Muscle of arm (tissue), 12 donors: Measurements from ENCODE around the gene DLG2. TPM values are rescaled to one million over a fixed set of nuclear protein-coding genes. Genes with fewer than 3 reads are reported as not detected.

Experiments used
- DNase-seq: peaks from one replicate; pipeline ENCODE4 v3.0.0-alpha.2; 2013
- polyA plus RNA-seq, 12 donors: library from polyadenylated mRNA; unstranded; fragments of 120-200 nt; gene quantifications; one replicate each; pipeline ENCODE4 v1.2.1, GENCODE V29; 2013; ENCODE audit not compliant: insufficient read length in 12 of 12

DLG2 gene
- polyA plus RNA-seq, 12 donors, result 8.3 to 18.2 (median 14.0) TPM; not detected in 1

DNA sequence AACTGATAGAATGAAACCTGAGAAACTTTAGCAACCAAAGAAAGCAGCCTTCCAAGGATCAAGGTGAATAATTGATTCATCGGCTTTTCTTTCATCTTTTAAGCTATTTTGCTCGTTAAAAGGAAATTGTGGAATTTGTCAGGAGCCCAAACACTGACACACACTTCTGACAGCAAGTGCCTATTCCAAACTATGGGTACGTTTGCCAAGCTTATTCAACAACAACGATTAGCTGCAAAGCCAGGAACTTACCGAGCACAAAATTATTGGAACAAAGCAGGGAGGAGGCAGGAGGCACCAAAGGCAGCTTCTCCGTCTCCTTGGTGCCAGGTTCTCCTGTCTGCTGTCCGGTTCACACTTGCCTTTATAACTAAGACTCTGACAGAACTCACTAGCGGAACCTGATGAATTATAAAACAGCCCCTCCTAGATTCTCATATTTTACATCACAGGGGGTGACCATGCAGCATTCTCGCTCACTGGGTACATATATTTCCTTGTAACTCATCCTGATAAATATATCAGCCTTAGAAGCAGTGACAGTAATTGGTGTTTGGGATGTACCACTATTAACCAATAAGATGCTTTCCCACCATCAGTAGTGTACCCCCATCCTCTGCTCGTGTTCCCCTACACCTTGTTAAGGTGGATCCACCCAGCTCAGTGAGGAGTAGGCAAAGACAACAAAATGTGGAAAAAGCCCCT lies 1945.1 kb downstream of the DLG2 start:
- peak; percentile 29 for DNase-seq

DNA sequence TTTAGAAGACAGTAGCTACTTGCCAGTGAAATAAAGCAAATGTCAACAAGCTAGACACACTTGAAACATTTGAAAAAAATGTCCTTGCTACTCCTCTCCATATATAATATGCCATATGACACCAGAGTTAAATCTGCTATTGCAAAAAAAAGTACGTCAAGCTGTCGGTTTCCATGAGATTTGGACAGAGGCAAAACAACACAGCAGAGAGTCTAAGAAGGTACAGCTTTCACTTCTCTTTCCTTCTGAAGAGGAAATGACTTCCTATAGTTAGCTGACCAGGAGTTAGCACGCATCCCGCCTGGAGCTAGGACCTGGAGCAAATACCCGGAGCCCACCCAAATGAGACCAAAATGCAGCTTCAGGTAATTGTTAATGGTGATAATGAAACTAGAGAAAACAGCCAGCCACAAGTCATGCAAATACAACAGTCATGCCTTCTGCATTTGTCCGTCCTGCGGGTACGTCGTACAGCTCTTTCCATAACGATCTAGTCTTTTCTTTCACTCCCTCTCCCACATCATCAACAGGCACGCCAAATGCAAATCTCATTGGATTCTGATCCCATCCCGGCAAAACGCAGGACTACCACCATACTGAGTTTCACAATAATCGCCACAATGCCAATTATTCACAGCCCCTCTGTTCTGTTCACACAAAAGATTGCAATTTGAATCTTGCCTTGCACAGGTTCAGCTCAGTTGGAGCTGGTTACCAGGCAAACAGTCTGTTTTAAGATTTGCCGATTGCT lies 1945.9 kb downstream of the DLG2 start:
- DNase-seq, result peak; percentile 64

DNA sequence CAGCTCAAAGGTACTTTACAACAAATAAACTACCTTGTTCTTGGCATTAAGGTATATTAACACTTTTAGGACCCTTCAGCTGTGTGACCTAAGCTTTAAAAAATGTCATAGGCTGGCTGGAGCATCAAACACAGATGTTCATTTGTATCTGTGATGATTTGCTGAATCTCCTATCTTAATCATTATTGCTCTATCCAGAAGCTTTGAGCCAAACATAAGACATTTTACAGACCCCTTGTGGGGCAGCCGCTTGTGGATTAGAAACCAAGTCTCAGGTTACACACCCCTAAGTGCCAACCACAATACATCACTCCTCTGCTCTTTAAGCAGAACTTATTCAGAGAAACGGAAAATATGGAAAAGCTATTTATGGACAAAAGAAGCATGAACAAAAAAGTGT lies 1946.8 kb downstream of the DLG2 start:
- peak; percentile 52 for DNase-seq

DNA sequence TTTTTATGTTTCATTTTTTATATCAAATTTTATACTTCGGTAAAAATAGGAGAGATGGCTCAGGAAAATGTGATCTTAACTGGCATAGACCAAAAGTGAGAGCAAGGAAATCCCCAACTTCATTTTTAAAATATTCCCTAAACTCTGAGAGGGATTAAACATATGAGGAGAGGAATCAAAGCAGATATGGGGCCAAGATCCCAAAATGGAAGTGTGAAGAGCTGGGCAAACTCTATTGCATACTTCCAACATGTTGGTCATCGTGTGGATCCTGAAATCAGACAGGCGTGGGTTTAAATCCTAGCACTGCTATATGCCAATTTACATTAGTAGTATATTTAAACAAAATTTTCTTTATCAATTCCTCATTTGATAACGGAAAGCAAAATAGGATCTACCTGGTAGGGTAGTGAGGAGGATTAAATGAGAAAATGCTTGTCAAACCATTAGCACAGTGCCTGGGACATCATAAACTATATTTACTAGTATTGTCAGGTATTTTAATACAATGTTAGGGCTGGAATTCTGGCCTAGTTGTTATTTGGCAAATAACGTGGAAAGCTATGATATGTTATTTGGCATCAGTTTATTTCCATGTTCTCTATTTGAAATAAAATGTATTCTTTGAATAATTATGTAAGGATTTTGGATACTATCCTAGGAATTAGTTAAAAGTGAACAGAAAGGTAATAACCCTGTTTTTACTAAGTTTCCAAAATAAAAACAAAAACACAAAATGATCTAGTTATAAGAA lies 1948.1 kb downstream of the DLG2 start:
- DNase-seq, result peak; percentile 73

DNA sequence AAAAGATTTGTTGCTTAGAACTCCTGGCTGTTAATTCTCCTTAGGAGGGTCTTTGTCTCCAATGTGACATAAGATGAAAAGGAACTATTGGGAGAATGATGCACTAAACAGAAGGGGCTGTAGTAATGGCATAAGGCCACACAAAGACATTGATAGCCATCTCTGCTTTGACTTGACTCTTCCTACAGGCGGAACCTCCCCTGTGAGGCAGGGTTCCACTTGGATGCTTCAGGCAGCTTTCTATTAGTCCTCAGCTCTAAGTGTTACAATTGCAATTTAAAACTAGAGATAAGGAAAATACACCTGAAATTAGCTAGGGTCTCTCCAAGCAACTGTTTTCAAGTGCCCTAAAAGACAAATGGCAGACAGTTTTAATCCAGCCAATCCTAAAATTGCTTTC lies 1949.4 kb downstream of the DLG2 start:
- DNase-seq, result no peak

DNA sequence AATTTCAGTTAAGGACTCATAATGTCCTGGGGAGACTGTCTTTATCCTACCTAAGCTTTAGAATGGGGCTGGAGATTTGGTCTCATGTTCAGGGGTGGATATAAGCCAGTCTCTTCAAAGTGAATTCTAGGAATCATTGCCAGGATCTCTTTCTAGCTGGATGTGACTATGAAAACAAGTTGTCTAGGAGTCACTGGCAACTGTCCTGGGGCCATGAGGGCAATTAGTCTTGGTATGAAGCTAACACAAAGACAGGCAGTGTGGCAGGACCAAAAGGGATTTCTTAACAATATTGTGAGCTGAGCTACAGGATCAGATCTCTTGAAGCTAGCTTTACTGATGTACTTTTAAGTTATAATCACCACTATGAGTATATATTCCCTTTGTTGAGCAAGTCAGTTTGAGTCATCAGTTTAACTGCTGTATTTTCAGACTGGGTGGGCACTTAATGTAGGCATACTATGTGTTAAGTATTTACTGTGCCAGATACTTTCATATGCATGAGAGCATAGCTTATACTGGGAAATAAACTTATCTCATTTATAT lies 1951.0 kb downstream of the DLG2 start:
- DNase-seq, result no peak

DNA sequence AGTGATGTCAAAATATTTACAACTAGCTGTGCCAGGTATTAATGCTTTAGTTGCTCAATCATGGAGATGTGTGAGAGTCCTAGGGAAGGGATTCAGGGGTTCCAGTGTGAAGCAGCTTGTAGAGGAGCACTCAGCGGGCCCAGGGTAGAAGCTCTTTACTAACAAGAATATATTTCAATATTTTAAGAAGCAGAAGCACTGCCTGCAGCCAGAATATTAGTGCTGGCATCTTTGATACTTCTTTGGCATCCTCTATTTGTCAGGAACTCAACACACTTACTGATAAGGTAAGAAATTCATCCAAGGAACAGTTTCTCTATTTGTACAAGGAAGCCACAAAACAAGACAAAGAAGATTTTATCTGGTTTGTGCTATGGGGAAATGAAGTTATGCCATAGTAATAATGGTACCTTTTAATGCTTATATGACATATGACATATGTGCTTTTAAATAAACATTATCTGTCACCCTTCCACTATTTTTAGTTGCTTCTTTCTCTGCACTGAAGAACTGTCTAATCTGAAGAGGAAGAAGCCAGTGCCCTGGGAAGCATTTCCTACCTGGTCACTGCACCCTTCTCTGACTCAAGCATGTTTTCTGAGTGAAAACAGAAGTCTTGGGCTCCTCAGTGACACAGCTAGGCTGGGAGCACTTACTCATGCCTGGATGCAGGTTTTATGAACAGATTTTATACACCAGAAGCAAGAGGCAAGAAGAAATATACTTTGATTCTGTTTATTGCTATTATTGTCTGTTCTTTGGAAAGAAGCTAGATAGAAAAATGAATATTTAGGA lies 1952.8 kb downstream of the DLG2 start:
- DNase-seq, result no peak

DNA sequence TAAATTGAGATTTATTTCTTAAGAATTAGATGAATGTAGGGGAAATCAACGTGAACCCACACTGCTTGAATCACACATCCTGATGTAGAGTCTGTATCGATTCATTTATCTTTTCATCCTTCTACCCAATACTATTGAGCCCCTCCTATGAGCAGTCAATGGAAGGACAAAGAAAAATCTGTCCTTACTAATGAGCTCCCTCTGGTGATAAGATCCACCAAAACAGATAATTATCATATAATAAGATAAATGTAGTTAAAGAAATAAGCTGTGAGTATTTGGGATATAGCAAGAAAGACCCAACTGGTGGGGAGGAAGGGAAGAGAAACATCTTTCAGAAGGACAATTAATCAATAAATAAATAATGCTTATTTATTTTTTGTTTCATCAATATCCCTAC lies 1955.9 kb downstream of the DLG2 start:
- no peak for DNase-seq

DNA sequence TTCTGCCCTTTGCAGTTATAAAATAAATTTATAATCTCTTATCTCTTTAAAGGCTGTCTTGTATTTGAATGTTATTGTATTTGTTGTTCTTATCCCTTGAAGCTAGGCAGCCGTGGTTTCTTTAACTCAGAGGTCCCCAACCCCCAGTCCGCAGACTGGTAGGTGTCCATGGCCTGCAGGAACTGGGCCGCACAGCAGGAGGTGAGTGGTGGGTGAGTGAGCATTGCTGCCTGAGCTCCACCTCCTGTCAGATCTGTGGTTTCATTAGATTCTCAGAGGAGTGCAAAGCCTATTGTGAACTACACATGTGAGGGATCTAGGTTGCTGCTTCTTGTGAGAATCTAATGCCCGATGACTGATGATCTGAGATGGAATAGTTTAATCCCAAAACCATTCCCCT lies 1961.0 kb downstream of the DLG2 start:
- DNase-seq, result no peak

DNA sequence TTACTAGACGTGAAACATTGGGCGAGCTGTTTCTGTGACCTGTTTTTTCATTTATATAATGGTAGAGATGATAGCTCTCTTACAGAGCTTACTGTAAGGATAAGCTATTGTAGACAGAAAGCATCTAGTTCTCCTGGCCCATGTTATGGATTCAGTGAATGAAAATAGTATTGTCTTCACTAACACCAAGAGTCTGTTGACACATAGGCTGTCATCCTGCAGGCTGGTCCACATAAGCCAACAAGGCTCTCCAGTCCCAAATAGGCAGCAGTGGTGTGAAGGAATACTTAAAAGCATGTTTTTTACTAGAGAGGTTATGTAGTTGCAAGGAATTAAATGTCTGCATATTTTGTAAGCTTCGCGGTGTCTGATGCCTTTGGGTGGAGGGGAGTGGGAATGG lies 1963.2 kb downstream of the DLG2 start:
- no peak for DNase-seq

DNA sequence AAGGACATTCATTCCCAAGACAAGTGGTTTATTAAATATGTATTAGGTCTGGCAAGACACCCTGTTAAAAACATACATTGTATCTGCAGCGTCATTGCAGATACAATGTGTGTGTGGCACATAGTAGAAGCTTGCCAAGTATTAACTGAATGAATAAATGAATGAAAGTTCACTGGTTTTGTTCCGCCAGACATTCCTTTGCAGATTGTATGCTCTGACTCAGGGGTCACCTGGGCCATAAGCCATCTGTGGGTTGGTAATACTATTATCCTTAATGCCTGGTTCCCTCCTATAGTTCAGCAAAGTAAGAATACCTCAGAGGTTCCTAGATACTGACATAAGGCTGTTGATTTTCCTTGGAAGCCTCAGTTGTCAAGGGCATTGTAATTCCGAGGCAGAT lies 1963.7 kb downstream of the DLG2 start:
- no peak for DNase-seq

DNA sequence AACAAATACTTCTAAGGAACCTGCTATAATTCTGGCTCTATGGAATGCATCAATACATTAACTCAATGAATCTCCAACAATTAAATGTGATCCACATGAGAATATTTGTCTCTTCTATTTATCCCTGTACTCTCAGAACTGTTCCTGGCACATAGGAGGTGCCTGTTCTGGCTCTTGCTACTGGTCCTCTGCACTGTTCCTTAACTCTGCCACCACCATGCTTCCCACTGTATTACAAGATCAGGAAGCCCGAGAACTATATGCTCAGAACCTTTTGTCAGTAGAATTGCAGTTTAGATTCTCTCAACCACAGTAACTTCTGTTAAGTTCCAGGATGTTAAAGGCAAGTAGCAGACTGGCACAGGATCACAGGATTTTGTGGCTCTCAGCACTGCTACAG lies 1964.7 kb downstream of the DLG2 start:
- no peak for DNase-seq

DNA sequence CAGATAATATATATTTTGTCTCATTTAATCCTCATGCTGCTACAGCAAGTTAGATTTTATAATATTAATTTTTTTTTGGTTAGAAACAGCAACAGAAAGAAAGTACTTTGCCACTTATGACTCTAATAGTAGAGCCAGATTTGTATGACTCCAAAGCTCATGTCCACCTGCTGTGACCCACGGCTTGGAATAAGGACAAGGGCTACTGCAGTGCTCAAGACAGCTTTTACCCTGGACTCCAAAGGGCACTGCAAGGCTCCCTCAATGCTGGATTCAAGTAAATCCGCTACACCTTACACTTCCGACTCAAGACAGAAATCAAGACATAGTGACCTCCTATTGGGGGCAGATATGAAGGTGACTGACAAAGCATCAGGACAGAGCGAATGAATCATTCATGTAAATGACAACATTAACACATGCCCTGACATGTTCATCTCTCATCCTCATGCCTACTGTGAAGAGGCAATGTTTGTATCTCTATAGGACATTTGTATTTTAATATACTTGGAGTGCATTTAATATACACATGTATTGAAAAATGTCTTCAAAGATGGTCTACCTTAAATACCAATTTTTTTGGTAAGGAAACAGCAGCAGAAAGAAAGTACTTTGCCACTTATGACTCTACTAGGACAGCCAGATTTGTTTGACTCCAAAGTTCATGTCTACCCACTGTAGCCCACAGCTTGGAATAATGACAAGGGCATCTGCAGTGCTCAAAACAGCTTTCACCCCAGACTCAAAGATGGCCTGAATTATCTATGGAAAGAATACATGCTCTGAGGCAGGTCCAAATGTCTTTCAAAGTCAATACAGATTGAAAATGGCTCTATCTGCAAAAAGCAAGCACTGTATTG lies 1965.4 kb downstream of the DLG2 start:
- DNase-seq, result no peak

DNA sequence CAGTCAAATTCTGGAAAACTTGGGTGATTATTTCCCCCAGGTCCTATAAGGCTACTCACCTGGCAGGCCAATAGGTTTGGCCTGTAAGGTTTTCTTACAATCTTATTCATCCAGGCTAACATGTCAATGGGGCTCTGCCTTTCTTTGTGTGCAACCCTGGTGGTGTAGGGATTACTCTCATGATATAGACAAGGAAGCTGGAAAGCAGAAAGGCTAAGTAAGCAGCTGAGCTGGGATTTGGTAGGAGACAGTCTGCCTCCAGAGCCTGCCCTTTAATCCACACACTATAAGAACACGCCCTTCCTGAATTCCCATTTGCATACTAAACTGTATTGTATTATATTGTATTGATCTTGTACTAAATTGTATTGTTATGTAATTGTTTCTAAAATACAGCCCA lies 1967.7 kb downstream of the DLG2 start:
- DNase-seq, result no peak

DNA sequence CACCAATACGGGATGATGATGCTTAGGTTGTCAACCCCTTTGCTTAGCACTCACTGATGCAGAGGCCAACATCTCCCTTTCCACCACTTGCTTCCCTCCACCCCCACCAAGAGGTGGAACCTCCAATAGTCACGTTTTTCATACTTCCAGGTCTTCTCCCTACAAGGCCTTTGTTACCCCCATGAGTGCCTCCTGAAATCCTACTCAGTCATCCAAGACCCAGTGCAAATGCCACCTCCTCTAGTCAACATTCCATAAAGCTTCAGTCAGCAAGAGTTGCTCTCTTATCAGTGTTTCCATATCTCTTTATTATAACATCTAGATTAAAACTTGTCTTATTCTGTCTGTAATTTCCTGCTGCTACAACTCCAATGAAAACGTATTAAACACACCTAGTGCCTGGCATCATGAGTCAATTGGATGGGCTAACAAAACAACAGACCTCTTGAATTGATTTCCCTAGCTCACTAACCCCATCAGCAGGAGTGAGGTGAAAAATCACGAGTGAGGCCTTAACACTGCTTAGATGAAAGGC lies 1970.3 kb downstream of the DLG2 start:
- DNase-seq, result no peak

DNA sequence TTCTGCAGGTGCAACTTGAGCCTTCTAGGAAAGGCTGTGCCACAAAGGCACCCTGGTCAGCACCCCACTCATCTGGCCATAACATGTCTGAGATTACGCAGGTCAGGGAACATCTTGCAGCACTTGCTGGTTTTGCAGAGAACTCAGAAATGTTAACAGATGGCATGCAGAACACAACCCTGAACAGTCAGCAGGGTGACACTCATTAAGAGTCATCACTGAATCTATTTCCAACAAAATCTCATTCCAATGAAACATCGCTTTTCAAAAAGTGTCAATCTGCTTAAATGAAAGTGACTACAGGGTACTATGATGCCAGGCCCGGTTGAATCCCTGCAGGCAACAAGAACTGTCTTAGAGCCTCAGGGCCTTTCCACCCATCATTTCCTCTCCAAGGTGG lies 1971.2 kb downstream of the DLG2 start:
- DNase-seq, result no peak

DNA sequence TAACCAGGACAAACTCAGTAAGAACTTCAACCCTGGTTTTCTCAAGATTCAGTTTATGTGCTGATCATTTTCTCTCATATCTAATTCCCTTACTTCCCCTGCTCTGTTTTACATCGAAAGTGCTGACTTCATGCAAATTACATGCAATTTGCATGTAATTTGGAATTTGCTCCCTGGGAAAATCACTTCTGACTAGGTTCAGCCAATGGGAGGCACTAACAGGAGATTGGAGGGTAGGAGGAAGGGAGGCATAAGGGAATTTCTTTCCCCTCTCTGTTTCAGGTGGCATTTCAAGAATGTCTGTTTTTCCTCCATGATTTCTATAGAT lies 1977.7 kb downstream of the DLG2 start:
- DNase-seq, result no peak

DNA sequence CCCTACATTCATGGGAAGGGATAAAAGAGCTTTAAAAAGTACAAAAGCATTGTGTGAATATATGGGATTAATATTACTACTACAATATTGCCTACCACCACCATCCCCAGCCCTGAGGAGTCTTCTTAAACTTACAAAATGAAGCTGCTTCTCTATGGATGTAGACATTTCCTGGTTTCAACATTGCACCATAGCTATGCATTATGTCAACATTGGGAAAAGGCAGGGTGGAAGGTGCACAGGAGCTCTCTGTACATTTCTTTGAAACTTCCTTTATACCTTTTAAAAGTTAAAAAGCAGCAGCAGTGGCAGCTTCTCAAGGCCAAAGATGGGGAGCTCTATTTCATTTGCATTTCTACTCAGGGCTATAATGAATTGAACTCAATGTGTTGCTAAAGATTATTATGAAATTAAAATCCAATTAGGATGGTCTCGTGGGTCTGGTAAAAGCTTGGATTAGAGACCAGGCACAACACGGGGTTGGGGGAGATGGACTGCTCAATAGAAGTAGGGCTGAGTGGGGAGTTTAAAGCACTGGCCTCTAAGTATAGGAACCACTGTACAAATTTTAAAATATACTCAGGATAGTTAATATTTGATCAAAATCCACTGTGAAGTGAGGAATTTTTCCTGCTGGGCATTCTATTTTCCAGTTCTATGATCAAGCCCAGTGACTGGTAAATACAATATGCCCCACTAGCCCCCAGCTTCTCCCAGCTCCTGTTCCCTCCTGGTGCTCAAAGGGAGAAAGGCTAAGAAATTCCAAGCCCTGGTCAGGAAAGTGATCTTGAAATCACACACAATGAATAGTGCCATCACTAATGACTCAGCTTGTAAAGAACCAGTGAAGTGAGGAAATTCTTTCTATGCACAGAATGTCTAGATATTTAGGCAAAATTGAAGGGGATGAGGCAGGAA lies 1978.3 kb downstream of the DLG2 start:
- no peak for DNase-seq

DNA sequence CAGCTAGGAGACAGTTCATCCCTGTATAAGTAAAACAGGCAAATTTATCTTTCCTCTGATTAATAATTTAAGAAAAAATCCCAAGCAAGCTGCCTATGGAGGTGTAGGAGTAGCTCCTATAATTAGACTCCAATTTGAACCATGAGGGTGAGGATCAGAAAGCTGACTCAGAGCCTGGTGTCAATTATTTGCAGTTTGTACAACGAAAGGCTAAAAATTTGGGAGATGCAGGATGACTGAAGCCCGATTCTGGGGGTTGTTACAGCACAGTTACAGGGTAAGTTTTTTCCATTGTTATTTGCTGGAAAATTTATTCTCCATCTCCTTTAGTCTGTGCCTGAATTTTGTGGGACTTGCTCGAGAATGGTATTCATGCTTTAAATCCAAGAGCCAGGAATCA lies 1981.6 kb downstream of the DLG2 start:
- no peak for DNase-seq

DNA sequence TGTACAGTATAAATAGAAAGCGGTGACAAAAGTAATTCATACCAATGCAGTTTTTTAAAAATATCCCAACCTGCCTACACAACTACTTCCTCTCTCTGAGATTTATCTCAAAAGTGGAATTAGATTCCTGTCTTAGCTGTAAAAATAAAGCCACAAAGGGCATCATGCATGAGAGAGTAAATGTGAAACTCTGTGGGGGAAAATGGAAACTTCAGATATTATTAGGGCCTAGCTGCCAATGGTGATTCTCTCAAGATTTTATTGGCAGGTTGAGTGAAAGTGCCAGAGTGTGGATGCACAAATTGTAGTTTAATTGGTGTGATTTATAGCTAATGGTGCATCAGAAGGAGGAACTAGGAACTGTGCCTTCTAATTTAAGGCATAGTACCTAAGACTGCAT lies 1984.0 kb downstream of the DLG2 start:
- DNase-seq, result no peak
